ENCODE results near the gene HOXD11. TPM values are rescaled to one million over a fixed set of nuclear protein-coding genes. Genes with fewer than 3 reads are reported as not detected.

Gene HOXD11
- total RNA-seq, 2 experiments from 2014 or later = not detected

DNA sequence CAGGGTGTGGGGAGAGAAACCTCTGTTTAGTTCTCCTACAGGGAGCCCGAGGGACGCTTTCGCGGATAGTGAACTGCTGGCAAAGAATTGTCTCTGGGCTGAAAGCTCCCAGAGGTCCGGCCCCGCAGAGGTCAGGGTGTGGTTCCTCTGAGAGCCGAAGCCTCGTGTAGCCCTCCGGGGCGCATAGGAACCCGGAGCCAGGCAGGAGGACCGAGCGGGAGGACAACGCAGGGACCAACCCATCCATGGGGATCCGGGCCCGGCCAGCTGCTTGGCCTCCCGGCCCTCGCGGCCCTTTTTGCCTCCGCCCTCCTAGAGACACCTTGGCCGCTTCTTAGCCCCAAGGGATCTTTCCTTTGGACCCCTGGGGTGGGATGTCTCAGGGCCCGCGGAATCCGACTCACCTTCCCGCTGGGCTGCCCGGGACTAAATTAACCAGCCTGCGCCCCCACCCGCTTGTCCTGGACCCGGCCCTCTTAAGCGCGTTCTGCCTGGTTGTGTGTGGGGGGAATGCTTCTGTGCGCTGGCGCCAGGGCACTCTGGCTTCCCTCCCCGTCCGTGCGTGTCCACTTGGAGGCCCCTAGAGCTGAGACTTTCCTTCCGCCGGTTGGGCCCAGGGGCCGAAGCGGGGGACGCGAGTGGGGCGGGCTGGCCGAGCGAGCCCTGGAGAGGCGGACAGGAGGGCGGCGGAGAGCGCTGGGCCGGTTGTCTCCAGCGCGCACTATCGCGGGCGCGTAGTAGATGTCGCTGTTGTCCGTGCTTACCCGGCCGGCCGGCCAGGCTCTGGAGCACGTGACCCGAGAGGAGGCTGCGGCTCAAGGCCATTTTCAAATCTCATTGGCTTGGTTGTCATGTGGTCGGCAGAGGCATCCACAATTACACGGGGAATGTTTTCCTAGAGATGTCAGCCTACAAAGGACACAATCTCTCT, 9.1 kb downstream of the HOXD11 start, which contains the start of gene HOXD10:
Gene HOXD10 (plus strand): TSS at position 896 of the 931 bp plus-strand sequence. CDS start 56 bp downstream, outside the sequence.
- CTCF ChIA-PET = no interaction called here
- POLR2A ChIA-PET = no interaction called here

- POLR2A ChIA-PET = no interaction called here
- CTCF ChIA-PET = no interaction called here
Observed at GRCh38 chr2:176117162-176117822, 10.2 kb downstream of the HOXD11 start.

GRCh38 chr2:176117823-176118371, 10.8 kb downstream of the HOXD11 start:
- POLR2A ChIA-PET = no interaction called here
- CTCF ChIA-PET = no interaction called here

- CTCF ChIA-PET = no interaction called here
Observed at GRCh38 chr2:176118601-176119339, 11.7 kb downstream of the HOXD11 start.

DNA sequence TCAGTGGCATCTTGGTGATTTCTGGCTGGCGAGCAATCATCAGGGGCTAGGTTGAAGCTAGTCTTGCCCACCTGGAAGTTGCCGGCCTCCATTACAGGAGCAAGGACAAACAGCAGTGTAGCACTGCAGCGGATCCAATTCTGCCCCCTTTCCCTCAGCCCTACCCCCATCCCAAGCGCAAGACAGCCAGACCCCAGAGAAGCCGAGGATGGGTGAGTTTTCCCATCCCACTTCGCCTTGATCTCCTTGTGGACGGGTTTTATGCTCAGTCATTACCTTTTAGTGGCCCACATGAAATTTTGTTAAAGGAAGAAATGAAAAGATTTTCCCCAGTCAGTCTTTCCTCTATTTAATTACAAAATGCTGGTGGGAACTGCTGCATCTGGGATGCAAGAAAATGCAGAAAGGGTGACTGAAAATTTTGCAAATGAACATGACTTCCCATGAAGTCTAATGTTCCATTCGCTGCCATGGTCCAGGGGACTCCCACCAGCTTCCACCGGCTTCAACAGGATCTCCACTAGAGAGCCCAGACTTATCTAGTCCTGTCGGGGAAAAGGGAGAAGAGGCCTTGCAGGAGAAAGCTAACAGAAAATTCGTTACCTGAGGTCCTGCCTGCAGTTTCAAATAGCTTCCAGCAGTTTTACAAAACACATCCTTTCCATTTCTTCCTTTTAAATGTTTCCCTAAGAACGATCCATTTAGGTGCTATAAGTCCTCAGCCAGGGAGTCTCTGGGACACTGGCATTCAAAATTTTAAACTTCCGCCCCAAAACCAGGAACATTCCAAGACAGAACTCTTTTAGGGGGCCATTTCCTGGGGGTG, 13.5 kb downstream of the HOXD11 start:
- ChIA-PET CTCF (interaction anchor here (0.9 kb wide), 1 partner anchor 42 kb away, joined by 3 read pairs; no protein-coding TSS in a partner anchor), POLR2A (no interaction called here)

More at GRCh38 chr2:176118601-176119339, 11.7 kb downstream of the HOXD11 start:
- POLR2A ChIA-PET = no interaction called here

GRCh38 chr2:176121190-176122051, 14.3 kb downstream of the HOXD11 start:
- ChIA-PET CTCF (interaction anchor here (1.1 kb wide), 1 partner anchor 10 kb away, joined by 3 read pairs; no protein-coding TSS in a partner anchor), POLR2A (no interaction called here)

GRCh38 chr2:176122052-176122682, 15.1 kb downstream of the HOXD11 start:
- ChIA-PET CTCF (interaction anchor here (1.1 kb wide), 1 partner anchor 9 kb away, joined by 3 read pairs; no protein-coding TSS in a partner anchor), POLR2A (no interaction called here)

GRCh38 chr2:176122683-176123410, 15.8 kb downstream of the HOXD11 start, which contains the start of gene HOXD9:
Gene HOXD9, plus strand, starts transcription at chr2:176122719. Its CDS starts 50 bp downstream, at chr2:176122769.
- CTCF ChIA-PET = no interaction called here

GRCh38 chr2:176123411-176124109, 16.5 kb downstream of the HOXD11 start:
- CTCF ChIA-PET = no interaction called here
- POLR2A ChIA-PET = no interaction called here

More at GRCh38 chr2:176122683-176123410, 15.8 kb downstream of the HOXD11 start, which contains the start of gene HOXD9:
- POLR2A ChIA-PET = no interaction called here

DNA sequence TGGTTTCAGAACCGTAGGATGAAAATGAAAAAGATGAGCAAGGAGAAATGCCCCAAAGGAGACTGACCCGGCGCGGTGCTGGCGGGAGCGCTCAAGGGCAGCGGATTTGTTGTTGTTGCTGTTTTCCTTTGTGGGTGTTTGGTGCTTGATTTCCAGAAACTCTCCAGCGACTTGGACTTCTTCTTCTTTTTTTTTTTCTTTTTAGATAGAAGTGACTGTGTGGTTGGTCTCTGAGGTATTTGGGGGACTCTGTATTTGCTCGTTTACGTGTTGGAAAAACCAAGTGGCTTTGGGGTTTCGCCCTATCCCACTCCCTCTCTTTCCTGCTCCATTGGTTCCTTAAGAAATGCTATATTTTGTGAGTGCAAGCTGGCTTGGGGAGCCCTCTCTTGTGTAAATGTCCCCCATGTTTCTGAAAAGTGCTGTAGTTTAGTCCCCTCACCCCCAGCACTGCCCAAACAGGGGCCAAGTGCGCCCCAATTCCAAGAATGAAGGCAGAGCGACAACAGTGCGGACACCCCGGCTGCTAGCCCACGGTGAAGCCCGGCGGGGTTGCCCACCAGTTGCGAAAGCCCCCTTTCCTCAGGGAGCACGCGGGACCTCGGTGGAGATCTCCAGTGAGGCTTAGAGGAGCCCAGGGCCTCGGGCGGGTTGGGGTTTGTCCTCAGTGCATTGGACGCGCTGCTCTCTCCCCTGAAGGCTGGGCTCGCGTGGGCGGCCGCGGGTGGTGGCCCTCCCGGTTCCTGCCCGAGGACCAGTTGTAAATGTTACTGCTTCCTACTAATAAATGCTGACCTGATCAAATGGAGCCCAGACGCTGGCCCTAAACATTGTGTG, 17.2 kb downstream of the HOXD11 start:
- CTCF ChIA-PET = no interaction called here
- POLR2A ChIA-PET = no interaction called here

DNA sequence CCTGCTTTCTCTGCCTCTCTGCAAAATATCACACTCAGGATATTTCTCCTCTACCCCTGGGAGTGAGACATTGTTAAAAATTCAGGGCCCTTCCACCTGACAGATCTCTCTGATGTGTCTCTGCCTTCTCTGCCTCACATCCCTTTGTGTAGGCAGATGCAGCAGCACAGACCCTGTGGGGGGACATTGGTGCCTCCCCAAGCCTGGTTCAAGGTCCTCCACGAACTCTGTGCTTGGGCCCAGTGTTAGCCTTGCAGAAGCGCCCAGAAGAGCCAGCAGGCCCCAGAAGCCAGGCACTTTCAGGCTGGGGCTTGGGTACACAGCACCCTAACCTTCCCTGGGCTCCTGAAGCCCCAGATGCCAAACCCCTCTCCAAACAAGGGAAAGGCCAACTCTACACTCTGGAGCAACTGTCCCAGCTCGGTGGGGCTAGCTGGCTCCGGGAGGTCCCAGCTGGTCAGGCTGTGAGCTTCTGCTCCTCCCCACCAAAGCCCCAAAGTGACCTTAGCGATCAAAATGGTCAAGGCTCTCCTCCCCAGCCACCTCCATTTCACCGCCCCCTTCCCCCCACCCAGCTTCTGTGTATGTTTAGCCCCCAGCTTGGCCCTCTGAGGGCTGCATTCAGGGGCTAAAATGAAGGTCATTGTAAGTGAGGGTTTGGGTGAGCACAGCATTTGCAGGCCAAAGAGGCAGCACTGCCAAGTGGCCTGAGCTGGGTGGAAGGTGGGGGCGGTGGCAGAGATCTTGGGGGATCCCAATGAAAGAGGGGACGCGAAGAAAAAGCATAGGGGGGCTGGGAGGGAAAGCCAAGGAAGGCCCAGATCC, 18.1 kb downstream of the HOXD11 start:
- ChIA-PET CTCF (interaction anchor here (2.4 kb wide), 1 partner anchor 526 kb away, joined by 19 read pairs; no protein-coding TSS in a partner anchor), POLR2A (no interaction called here)

GRCh38 chr2:176125772-176126054, 18.6 kb downstream of the HOXD11 start:
- ChIA-PET POLR2A (no interaction called here), CTCF (interaction anchor here (2.4 kb wide), 1 partner anchor 525 kb away, joined by 19 read pairs; no protein-coding TSS in a partner anchor)

- ChIA-PET POLR2A (interaction anchor here (1.2 kb wide), 1 partner anchor 328 kb away, joined by 3 read pairs; no protein-coding TSS in a partner anchor), CTCF (interaction anchor here (0.6 to 2.8 kb wide), 20 partner anchors 14 to 1034 kb away, joined by 3 to 19 read pairs (median 4); no protein-coding TSS in a partner anchor)
Observed at GRCh38 chr2:176126929-176127773, 20.1 kb downstream of the HOXD11 start.

All from activated CD8-positive, alpha-beta memory T cell treated with anti-CD3 and anti-CD28 coated beads for 36 hours (primary cell).